NB4 (cell line): ENCODE measurements around the gene SEMA3A.

ENCODE experiments used
- CTCF ChIP-seq: IDR thresholded peaks from one replicate; pipeline ENCODE4 v1.5.1; 2012; ENCODE audit warnings: low read depth, low read length
- POLR2A ChIP-seq: IDR thresholded peaks from 2 replicates; pipeline ENCODE4 v1.6.1; 2011; ENCODE audit warnings: mild to moderate bottlenecking; ENCODE audit not compliant: insufficient read length; ENCODE audit errors: extremely low read depth

GRCh38 chr7:84226759-84227158 is 32.2 kb upstream of the SEMA3A start:
- no peak for TF ChIP-seq POLR2A
- TF ChIP-seq CTCF: no peak
